K562 (cell line): Measurements from ENCODE around the gene CBX8. TPM values are rescaled to one million over a fixed set of nuclear protein-coding genes. Genes with fewer than 3 reads are reported as not detected.

Experiments used
- ARID4B ChIP-seq: sonication (generic); formaldehyde crosslinking; IDR thresholded peaks from 2 replicates; pipeline ENCODE4 v1.8.0; 2022; ENCODE audit warnings: mild to moderate bottlenecking, missing genetic modification reagents
- CTBP1 ChIP-seq: fragments of 450-650 bp; IDR thresholded peaks from 2 replicates; pipeline ENCODE4 v1.6.1; 2016; ENCODE audit warnings: borderline replicate concordance
- CTCFL ChIP-seq: IDR thresholded peaks from 2 replicates; pipeline ENCODE4 v1.6.1; 2011; ENCODE audit warnings: borderline replicate concordance, low read depth, mild to moderate bottlenecking, moderate library complexity, low read length; ENCODE audit not compliant: insufficient read depth, poor library complexity, severe bottlenecking
- DDX20 ChIP-seq: fragments of 450-650 bp; IDR thresholded peaks from 2 replicates; pipeline ENCODE4 v1.6.1; 2016; ENCODE audit warnings: missing genetic modification characterization, low read depth, mild to moderate bottlenecking, missing compliant biosample characterization, moderate library complexity
- E2F3 ChIP-seq: fragments of 250-450 bp; sonication (Bioruptor Pico); IDR thresholded peaks from 2 replicates; pipeline ENCODE4 v1.4.0; 2020; ENCODE audit warnings: mild to moderate bottlenecking
- FOSL1 ChIP-seq: fragments of 200-800 bp; sonication (Bioruptor generic); conservative IDR thresholded peaks from 2 replicates; pipeline ENCODE4 v1.6.1; 2016; ENCODE audit warnings: missing genetic modification characterization, missing compliant biosample characterization
- KDM5B ChIP-seq: fragments of 200-600 bp; sonication (generic); IDR thresholded peaks from 2 replicates; pipeline ENCODE4 v1.6.1; 2012; ENCODE audit warnings: low read depth, mild to moderate bottlenecking, moderate library complexity, low read length, control low read depth, inconsistent platforms; ENCODE audit not compliant: insufficient replicate concordance
- MTA3 ChIP-seq: fragments of 450-650 bp; formaldehyde crosslinking; IDR thresholded peaks from 2 replicates; pipeline ENCODE4 v1.6.1; 2017; ENCODE audit warnings: mild to moderate bottlenecking, borderline replicate concordance
- NBN ChIP-seq: fragments of 450-650 bp; IDR thresholded peaks from 2 replicates; pipeline ENCODE4 v1.6.1; 2016; ENCODE audit warnings: low read depth, mild to moderate bottlenecking
- PHB ChIP-seq: fragments of 250-450 bp; sonication (Bioruptor Pico); IDR thresholded peaks from 2 replicates; pipeline ENCODE4 v1.5.0; 2021
- RUNX1 ChIP-seq: sonication (generic); IDR thresholded peaks from 2 replicates; pipeline ENCODE4 v1.6.1; 2016; ENCODE audit warnings: antibody characterized with exemption, low read depth
- SMAD1 ChIP-seq: fragments of 150-350 bp; IDR thresholded peaks from 2 replicates; pipeline ENCODE4 v1.6.1; 2014; ENCODE audit warnings: low read length, low read depth; ENCODE audit not compliant: partially characterized antibody
- TCF7 ChIP-seq: sonication (generic); IDR thresholded peaks from 2 replicates; pipeline ENCODE4 v1.6.1; 2016; ENCODE audit warnings: antibody characterized with exemption, borderline replicate concordance
- ZBTB33 ChIP-seq: sonication (generic); formaldehyde crosslinking; IDR thresholded peaks from 2 replicates; pipeline ENCODE4 v1.8.1; 2023; ENCODE audit warnings: mild to moderate bottlenecking, missing genetic modification reagents
- ZBTB7A ChIP-seq: IDR thresholded peaks from 2 replicates; pipeline ENCODE4 v1.6.1; 2011; ENCODE audit warnings: low read depth, mild to moderate bottlenecking, low read length, moderate library complexity, borderline replicate concordance; ENCODE audit not compliant: control insufficient read depth
- ZFP1 ChIP-seq: fragments of 450-650 bp; formaldehyde crosslinking; IDR thresholded peaks from 2 replicates; pipeline ENCODE4 v1.4.0; 2020; ENCODE audit warnings: mild to moderate bottlenecking, mixed read lengths
- ZFP30 ChIP-seq: fragments of 250-450 bp; sonication (Bioruptor Pico); IDR thresholded peaks from 2 replicates; pipeline ENCODE4 v1.8.0; 2022; ENCODE audit warnings: moderate library complexity, mild to moderate bottlenecking, inconsistent platforms, borderline replicate concordance
- ZNF197 ChIP-seq: fragments of 200-800 bp; sonication (Bioruptor generic); IDR thresholded peaks from 2 replicates; pipeline ENCODE4 v1.6.1; 2016; ENCODE audit warnings: low read depth, missing genetic modification characterization, missing compliant biosample characterization
- polyA plus RNA-seq, 8 experiments: library from polyadenylated mRNA; depleted of rRNA in 4 of 8; stranded (reverse) in 5 of 8; unstranded in 3 of 8; fragments of >200 nt; fragmentation: Nextera tagmentation in 2 of 8; fragmentation: Illumina TruSeq in 1 of 8; extraction: Ambion mirVana in 2 of 8; extraction: Trizol in 1 of 8; gene quantifications; 2 replicates each; pipeline versions ENCODE4 v1.2.1 to v1.2.3, GENCODE V29; 2011 to 2014; ENCODE audit warnings: inconsistent platforms in 1 of 8, missing spikeins in 1 of 8
- total RNA-seq, 7 experiments: library from RNA; depleted of rRNA in 6 of 7; stranded (reverse); fragments of >200 nt in 6 of 7; fragmentation: Illumina TruSeq in 2 of 7; extraction: Trizol in 2 of 7; gene quantifications; 2 replicates each; pipeline versions ENCODE4 v1.2.1 to v1.2.3, GENCODE V29; 2011 to 2021; ENCODE audit warnings: low replicate concordance in 1 of 7

The CBX8 gene
- total and polyA plus RNA-seq, 9 of the 15 experiments (the other 6 are each of a cell fraction or from before 2014, with no cell fraction given), result 0.08 to 11.9 (median 2.6) TPM

GRCh38 chr17:79839356-79840268, 42.7 kb upstream of the CBX8 start, which contains the start of gene CBX4 (continued):
- no peak for TF ChIP-seq DDX20
- no peak for TF ChIP-seq ZFP30 (CRISPR knock-in tag)
- no peak for TF ChIP-seq TCF7
- TF ChIP-seq PHB (CRISPR knock-in tag), result 0 out of 2 replicates have a peak, but pooled peaks have one; percentile 61
- TF ChIP-seq CTCFL, result peak; percentile 97
- TF ChIP-seq E2F3 (CRISPR knock-in tag), result 0 out of 2 replicates have a peak, but pooled peaks have one; percentile 36
- TF ChIP-seq ARID4B, result peak; percentile 29; the same call in 1 of the 2 replicates
- TF ChIP-seq KDM5B, result peak; percentile 60
- TF ChIP-seq CTBP1, result peak; percentile 97
- TF ChIP-seq ZFP1 (CRISPR knock-in tag), result no peak
- no peak for TF ChIP-seq RUNX1
- peak; percentile 99 for TF ChIP-seq ZBTB7A
- peak; percentile 78 for TF ChIP-seq NBN
- peak; percentile 84 for TF ChIP-seq ZBTB33 (CRISPR knock-in tag)
- 0 out of 2 replicates have a peak, but pooled peaks have one; percentile 45 for TF ChIP-seq ZNF197 (CRISPR knock-in tag)
- TF ChIP-seq SMAD1, result peak; percentile 34
- TF ChIP-seq FOSL1 (tag), result peak; percentile 64
- TF ChIP-seq MTA3, result peak; percentile 99
